Measurements from ENCODE around the gene WDR43. TPM values are rescaled to one million over a fixed set of nuclear protein-coding genes. Genes with fewer than 3 reads are reported as not detected.
A peak's percentile ranks its signal among the peaks of the same experiment; 100 is the strongest.

Gene WDR43
- total and polyA plus RNA-seq, 9 of the 15 experiments (the other 6 are each of a cell fraction or from before 2014, with no cell fraction given) = 34.6 to 197 (median 105) TPM

DNA sequence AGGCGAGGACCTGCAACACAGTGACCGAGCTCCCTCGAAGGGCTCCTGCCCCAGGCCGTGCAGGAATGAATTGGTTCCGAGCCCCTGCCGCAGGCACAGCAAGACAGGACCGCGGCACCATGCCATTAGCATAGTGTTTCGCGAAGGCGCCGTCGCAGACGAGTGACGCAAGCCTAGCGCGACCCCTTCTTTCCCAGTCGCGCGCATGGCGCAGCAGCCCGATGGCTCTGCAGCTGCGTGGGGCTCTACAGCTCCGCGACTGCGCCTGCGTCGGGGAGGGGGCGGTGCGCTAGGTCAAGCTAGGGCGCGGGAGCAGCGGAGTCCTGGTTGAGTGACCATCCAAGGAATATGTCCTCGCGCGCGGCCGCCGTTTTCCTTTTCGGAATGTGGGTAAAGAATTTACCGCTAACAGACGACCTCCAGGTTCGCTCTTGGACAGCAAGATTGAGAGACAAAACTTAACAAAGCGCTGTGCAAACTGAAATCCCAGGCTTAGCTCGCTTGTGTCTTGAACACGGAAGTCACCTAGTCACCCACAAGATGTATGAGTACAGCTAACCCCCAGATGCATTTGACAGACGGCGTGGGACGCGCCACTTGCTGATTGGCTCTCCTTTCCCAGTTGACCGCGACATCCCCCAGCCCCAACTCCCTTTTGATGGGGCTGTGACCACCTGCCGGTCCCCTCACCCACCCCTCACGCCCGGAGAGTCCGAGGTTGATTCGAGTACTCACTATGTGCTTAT is 24.1 kb upstream of the WDR43 start, which contains the start of gene TRMT61B (continued):
- TF ChIP-seq, protein P1, sequence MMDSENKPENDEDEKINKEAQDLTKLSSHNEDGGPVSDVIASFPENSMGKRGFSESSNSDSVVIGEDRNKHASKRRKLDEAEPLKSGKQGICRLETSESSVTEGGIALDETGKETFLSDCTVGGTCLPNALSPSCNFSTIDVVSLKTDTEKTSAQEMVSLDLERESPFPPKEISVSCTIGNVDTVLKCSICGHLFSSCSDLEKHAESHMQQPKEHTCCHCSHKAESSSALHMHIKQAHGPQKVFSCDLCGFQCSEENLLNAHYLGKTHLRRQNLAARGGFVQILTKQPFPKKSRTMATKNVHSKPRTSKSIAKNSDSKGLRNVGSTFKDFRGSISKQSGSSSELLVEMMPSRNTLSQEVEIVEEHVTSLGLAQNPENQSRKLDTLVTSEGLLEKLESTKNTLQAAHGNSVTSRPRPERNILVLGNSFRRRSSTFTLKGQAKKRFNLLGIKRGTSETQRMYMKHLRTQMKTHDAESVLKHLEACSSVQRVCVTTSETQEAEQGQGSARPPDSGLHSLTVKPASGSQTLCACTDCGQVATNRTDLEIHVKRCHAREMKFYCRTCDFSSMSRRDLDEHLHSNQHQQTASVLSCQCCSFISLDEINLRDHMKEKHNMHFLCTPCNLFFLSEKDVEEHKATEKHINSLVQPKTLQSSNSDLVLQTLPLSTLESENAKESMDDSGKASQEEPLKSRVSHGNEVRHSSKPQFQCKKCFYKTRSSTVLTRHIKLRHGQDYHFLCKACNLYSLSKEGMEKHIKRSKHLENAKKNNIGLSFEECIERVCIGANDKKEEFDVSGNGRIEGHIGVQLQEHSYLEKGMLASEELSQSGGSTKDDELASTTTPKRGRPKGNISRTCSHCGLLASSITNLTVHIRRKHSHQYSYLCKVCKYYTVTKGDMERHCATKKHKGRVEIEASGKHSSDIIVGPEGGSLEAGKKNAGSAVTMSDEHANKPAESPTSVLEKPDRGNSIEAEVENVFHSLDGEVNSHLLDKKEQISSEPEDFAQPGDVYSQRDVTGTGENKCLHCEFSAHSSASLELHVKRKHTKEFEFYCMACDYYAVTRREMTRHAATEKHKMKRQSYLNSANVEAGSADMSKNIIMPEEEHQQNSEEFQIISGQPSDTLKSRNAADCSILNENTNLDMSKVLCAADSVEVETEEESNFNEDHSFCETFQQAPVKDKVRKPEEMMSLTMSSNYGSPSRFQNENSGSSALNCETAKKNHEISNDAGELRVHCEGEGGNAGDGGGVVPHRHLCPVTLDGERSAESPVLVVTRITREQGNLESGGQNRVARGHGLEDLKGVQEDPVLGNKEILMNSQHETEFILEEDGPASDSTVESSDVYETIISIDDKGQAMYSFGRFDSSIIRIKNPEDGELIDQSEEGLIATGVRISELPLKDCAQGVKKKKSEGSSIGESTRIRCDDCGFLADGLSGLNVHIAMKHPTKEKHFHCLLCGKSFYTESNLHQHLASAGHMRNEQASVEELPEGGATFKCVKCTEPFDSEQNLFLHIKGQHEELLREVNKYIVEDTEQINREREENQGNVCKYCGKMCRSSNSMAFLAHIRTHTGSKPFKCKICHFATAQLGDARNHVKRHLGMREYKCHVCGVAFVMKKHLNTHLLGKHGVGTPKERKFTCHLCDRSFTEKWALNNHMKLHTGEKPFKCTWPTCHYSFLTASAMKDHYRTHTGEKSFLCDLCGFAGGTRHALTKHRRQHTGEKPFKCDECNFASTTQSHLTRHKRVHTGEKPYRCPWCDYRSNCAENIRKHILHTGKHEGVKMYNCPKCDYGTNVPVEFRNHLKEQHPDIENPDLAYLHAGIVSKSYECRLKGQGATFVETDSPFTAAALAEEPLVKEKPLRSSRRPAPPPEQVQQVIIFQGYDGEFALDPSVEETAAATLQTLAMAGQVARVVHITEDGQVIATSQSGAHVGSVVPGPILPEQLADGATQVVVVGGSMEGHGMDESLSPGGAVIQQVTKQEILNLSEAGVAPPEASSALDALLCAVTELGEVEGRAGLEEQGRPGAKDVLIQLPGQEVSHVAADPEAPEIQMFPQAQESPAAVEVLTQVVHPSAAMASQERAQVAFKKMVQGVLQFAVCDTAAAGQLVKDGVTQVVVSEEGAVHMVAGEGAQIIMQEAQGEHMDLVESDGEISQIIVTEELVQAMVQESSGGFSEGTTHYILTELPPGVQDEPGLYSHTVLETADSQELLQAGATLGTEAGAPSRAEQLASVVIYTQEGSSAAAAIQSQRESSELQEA (IDR thresholded peaks at IDR 0.05; ENCODE audit: low read depth) = no peak; the same call in 1 of the 2 replicates
- TF ChIP-seq EGR1 (conservative IDR thresholded peaks at IDR 0.05) (peak; percentile 65), ZKSCAN3 (CRISPR knock-in tag; IDR thresholded peaks at IDR 0.05) (no peak), NUFIP1 (IDR thresholded peaks at IDR 0.05; ENCODE audit: partially characterized antibody) (no peak), ARNT (IDR thresholded peaks at IDR 0.05) (0 out of 4 replicates have a peak, but pooled peaks of 1 of the 2 experiments have one; percentile 31), FOXP1 (CRISPR knock-in tag; IDR thresholded peaks at IDR 0.05) (no peak), KHSRP (IDR thresholded peaks at IDR 0.05) (peak; percentile 91), PPARD (CRISPR knock-in tag; IDR thresholded peaks at IDR 0.05) (no peak), CBX1 (IDR thresholded peaks at IDR 0.05; ENCODE audit: low read depth) (0 out of 2 replicates have a peak, but pooled peaks have one; percentile 48), NR2C1 (IDR thresholded peaks at IDR 0.05) (peak; percentile 56), NR2C1 (tag; IDR thresholded peaks at IDR 0.05) (peak; percentile 74), SMARCC2 (IDR thresholded peaks at IDR 0.05; ENCODE audit: low read depth) (peak; percentile 19; the same call in 1 of the 2 replicates), NFRKB (IDR thresholded peaks at IDR 0.05; ENCODE audit: low read depth) (no peak; the same call in none of the 2 replicates), KDM2B (CRISPR knock-in tag; IDR thresholded peaks at IDR 0.05) (peak; percentile 75; the same call in 1 of the 2 replicates), NELFE (IDR thresholded peaks at IDR 0.05; ENCODE audit: insufficient read depth, insufficient read length) (no peak)
- TF ChIP-seq, protein P2, sequence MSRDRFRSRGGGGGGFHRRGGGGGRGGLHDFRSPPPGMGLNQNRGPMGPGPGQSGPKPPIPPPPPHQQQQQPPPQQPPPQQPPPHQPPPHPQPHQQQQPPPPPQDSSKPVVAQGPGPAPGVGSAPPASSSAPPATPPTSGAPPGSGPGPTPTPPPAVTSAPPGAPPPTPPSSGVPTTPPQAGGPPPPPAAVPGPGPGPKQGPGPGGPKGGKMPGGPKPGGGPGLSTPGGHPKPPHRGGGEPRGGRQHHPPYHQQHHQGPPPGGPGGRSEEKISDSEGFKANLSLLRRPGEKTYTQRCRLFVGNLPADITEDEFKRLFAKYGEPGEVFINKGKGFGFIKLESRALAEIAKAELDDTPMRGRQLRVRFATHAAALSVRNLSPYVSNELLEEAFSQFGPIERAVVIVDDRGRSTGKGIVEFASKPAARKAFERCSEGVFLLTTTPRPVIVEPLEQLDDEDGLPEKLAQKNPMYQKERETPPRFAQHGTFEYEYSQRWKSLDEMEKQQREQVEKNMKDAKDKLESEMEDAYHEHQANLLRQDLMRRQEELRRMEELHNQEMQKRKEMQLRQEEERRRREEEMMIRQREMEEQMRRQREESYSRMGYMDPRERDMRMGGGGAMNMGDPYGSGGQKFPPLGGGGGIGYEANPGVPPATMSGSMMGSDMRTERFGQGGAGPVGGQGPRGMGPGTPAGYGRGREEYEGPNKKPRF (IDR thresholded peaks at IDR 0.05; ENCODE audit: low read depth, low read length) = no peak
- TF ChIP-seq, protein P3, sequence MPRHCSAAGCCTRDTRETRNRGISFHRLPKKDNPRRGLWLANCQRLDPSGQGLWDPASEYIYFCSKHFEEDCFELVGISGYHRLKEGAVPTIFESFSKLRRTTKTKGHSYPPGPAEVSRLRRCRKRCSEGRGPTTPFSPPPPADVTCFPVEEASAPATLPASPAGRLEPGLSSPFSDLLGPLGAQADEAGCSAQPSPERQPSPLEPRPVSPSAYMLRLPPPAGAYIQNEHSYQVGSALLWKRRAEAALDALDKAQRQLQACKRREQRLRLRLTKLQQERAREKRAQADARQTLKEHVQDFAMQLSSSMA (CRISPR knock-in tag; IDR thresholded peaks at IDR 0.05) = no peak
